Tibial artery (tissue), 4 donors: ENCODE results near the gene SERPINB5.

Experiments
- DNase-seq, 2 donors: peaks; one replicate each; pipeline ENCODE4 v3.0.0-alpha.2; 2019
- H3K27ac ChIP-seq, 2 donors: fragments of 200-600 bp; sonication (generic) in 1 of 2; 1 replicate in 1 of 2; 2 replicates in 1 of 2; pipeline ENCODE4 v1.5.1; 2018 to 2019; ENCODE audit warnings: mild to moderate bottlenecking in 1 of 2
- H3K27me3 ChIP-seq, 2 donors: fragments of 200-600 bp; sonication (generic) in 1 of 2; one replicate each; pipeline versions ENCODE4 v1.5.1 to v1.6.0; 2016 to 2019
- H3K36me3 ChIP-seq, 3 donors: fragments of 200-600 bp; sonication (generic) in 2 of 3; one replicate each; pipeline ENCODE4 v1.5.1; 2016 to 2019; ENCODE audit warnings: mild to moderate bottlenecking in 2 of 3
- H3K4me1 ChIP-seq, 4 donors: fragments of 200-600 bp; sonication (generic) in 2 of 4; 1 replicate in 3 of 4; 2 replicates in 1 of 4; pipeline ENCODE4 v1.5.1; 2016 to 2019
- H3K4me3 ChIP-seq, 2 donors: fragments of 200-600 bp; sonication (generic) in 1 of 2; 1 replicate in 1 of 2; 2 replicates in 1 of 2; pipeline ENCODE4 v1.5.1; 2018 to 2019; ENCODE audit warnings: mild to moderate bottlenecking in 2 of 2
- H3K9me3 ChIP-seq, 3 donors: fragments of 200-600 bp; sonication (generic) in 1 of 3; one replicate each; pipeline ENCODE4 v1.5.1; 2016 to 2019
- CTCF ChIP-seq, 2 experiments: fragments of 200-600 bp in 1 of 2; fragments of 450-650 bp in 1 of 2; IDR thresholded peaks; one replicate each; pipeline ENCODE4 v1.5.1; 2017 to 2019; ENCODE audit warnings: antibody characterized with exemption in 2 of 2, mild to moderate bottlenecking in 1 of 2, moderate library complexity in 1 of 2
- intact Hi-C: fragments of 100-400 bp; cut with DNase I; formaldehyde crosslinking; loops from one replicate; pipeline ENCODE4 v1.15.0; 2023; ENCODE audit warnings: low total_unique reads

The SERPINB5 gene

GRCh38 chr18:63438181-63438580 lies 38.6 kb upstream of the SERPINB5 start:
- H3K4me3 ChIP-seq, result no peak overlapping the region
- intact Hi-C loops, result loop anchor here (5.0 kb wide), 1 partner anchor 71 kb away; the partner anchor contains the start of gene KDSR
- peak in 1 of 2 donors; percentile 82 for DNase-seq
- H3K36me3 ChIP-seq, result no peaks in the 10 kb centered on the region
- peaks cover 0 to 29% (median 20%) of the 10 kb centered on the region in 4 donors for H3K4me1 ChIP-seq
- H3K9me3 ChIP-seq, result no peaks in the 10 kb centered on the region
- no peaks in the 10 kb centered on the region for H3K27me3 ChIP-seq
- no peak for TF ChIP-seq CTCF (IDR thresholded peaks at IDR 0.05)
- H3K27ac ChIP-seq, result peak overlapping the region; percentile 51 to 61

GRCh38 chr18:63439334-63439733 lies 37.4 kb upstream of the SERPINB5 start:
- H3K27me3 ChIP-seq, result no peaks in the 10 kb centered on the region
- H3K4me1 ChIP-seq, result peaks cover 0 to 19% (median 11%) of the 10 kb centered on the region in 4 donors
- H3K9me3 ChIP-seq, result no peaks in the 10 kb centered on the region
- peak in 1 of 2 donors; percentile 41 for DNase-seq
- no peak overlapping the region for H3K4me3 ChIP-seq
- intact Hi-C loops, result loop anchor here (5.0 kb wide), 1 partner anchor 72 kb away; the partner anchor contains the start of gene KDSR
- peak; percentile 78 to 79 for TF ChIP-seq CTCF (IDR thresholded peaks at IDR 0.05)
- H3K36me3 ChIP-seq, result no peaks in the 10 kb centered on the region
- H3K27ac ChIP-seq, result no peak overlapping the region

- Histone ChIP-seq H3K4me3 (no peak overlapping the region), H3K4me1 (peaks cover 0 to 16% (median 9%) of the 10 kb centered on the region in 4 donors), H3K36me3 (no peaks in the 10 kb centered on the region), H3K27me3 (no peaks in the 10 kb centered on the region), H3K9me3 (no peaks in the 10 kb centered on the region), H3K27ac (no peak overlapping the region)
- TF ChIP-seq CTCF (IDR thresholded peaks at IDR 0.05), result no peak
- intact Hi-C loops, result loop anchor here (5.0 to 10.0 kb wide), 2 partner anchors 325 to 423 kb away; no protein-coding TSS in a partner anchor
- peak in 1 of 2 donors; percentile 71 for DNase-seq
These were observed 36.5 kb upstream of the SERPINB5 start for GRCh38 chr18:63440219-63440618.

GRCh38 chr18:63440881-63441280 lies 35.9 kb upstream of the SERPINB5 start:
- TF ChIP-seq CTCF (IDR thresholded peaks at IDR 0.05), result no peak
- DNase-seq, result no peak
- no peak overlapping the region for H3K27ac ChIP-seq
- H3K4me3 ChIP-seq, result no peak overlapping the region
- no peaks in the 10 kb centered on the region for H3K36me3 ChIP-seq
- H3K4me1 ChIP-seq, result peaks cover 0 to 16% (median 9%) of the 10 kb centered on the region in 4 donors
- intact Hi-C loops, result loop anchor here (5.0 to 10.0 kb wide), 2 partner anchors 326 to 424 kb away; no protein-coding TSS in a partner anchor
- H3K27me3 ChIP-seq, result no peaks in the 10 kb centered on the region
- H3K9me3 ChIP-seq, result no peaks in the 10 kb centered on the region

- Histone ChIP-seq H3K4me1 (peaks cover 0 to 3% (median 0%) of the 10 kb centered on the region in 4 donors), H3K27ac (no peak overlapping the region), H3K27me3 (no peaks in the 10 kb centered on the region), H3K36me3 (no peaks in the 10 kb centered on the region), H3K9me3 (no peaks in the 10 kb centered on the region), H3K4me3 (no peak overlapping the region)
- intact Hi-C loops, result loop anchor here (5.0 to 10.0 kb wide), 2 partner anchors 329 to 427 kb away; no protein-coding TSS in a partner anchor
- no peak for DNase-seq
- TF ChIP-seq CTCF (IDR thresholded peaks at IDR 0.05), result no peak
These were observed 32.9 kb upstream of the SERPINB5 start for GRCh38 chr18:63443829-63444228.
